Measurements from ENCODE around the gene UMAD1. TPM values are rescaled to one million over a fixed set of nuclear protein-coding genes. Genes with fewer than 3 reads are reported as not detected.

Gene UMAD1
- total and polyA plus RNA-seq, 2 of the 13 experiments (the other 11 are each of a cell fraction or from before 2014, with no cell fraction given): 16.8 to 17.6 TPM

DNA sequence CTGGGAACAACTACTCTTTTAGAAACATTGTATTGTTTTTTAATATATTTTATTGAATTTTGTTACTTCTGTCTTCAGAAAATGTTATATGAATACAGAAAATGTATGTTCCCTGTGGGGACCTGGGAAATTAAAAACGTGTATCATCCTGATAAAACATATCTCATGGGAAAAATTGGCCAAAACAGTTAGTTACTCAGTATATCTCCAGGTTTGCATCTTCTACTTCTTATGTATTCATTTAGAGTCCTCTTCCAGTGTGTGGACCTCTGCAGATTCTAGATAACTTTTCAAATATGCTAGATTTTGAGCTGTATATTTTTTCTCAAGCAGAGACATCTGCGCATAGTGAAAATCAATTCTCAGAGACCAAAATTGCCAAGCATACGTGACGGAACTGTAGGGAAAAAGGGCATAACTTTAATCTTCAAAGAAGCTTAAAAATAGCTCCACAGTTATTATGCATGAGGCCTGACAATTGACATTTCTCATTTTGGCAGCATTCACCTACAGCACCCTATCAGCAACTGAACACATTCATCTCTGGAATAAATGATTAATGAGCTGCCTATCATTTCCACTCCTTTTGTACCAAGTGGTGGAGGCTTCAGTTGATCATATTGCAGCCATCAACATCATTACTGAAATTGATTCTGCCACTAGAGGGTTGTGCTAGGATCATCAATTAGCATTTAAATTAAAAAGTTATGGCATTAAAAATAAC, 26.4 kb upstream of the UMAD1 start:
- no peak overlapping the region for H3K4me3 ChIP-seq (replicated peaks in 1 of 3; ENCODE audit: insufficient read depth in 1 of 3, low read depth in 2 of 3, low read length in 3 of 3)
- DNase-seq (ENCODE audit: low spot score): no peak
- 87% methylated on average over 4 of the region's 4 CpGs for WGBS (ENCODE audit: low lambda C conversion rate)
- H3K9me3 ChIP-seq (ENCODE audit: low read length): no peaks in the 10 kb centered on the region
- no peak for ATAC-seq
- intact Hi-C loops (cut with micrococcal nuclease; ENCODE audit: unreplicated experiment): no loop called here
- FAIRE-seq: no peak
- H4K20me1 ChIP-seq (ENCODE audit: insufficient read depth, low read length): no peaks in the 10 kb centered on the region
- POLR2A ChIA-PET: no interaction called here
- CTCF ChIA-PET (ENCODE audit: low intra/inter-chr PET ratio, low total read pairs): no interaction called here
- no peak for TF ChIP-seq ZFYVE20 (CRISPR knock-in tag; IDR thresholded peaks at IDR 0.05; ENCODE audit: borderline replicate concordance, low read depth)
- TF ChIP-seq, protein P1, sequence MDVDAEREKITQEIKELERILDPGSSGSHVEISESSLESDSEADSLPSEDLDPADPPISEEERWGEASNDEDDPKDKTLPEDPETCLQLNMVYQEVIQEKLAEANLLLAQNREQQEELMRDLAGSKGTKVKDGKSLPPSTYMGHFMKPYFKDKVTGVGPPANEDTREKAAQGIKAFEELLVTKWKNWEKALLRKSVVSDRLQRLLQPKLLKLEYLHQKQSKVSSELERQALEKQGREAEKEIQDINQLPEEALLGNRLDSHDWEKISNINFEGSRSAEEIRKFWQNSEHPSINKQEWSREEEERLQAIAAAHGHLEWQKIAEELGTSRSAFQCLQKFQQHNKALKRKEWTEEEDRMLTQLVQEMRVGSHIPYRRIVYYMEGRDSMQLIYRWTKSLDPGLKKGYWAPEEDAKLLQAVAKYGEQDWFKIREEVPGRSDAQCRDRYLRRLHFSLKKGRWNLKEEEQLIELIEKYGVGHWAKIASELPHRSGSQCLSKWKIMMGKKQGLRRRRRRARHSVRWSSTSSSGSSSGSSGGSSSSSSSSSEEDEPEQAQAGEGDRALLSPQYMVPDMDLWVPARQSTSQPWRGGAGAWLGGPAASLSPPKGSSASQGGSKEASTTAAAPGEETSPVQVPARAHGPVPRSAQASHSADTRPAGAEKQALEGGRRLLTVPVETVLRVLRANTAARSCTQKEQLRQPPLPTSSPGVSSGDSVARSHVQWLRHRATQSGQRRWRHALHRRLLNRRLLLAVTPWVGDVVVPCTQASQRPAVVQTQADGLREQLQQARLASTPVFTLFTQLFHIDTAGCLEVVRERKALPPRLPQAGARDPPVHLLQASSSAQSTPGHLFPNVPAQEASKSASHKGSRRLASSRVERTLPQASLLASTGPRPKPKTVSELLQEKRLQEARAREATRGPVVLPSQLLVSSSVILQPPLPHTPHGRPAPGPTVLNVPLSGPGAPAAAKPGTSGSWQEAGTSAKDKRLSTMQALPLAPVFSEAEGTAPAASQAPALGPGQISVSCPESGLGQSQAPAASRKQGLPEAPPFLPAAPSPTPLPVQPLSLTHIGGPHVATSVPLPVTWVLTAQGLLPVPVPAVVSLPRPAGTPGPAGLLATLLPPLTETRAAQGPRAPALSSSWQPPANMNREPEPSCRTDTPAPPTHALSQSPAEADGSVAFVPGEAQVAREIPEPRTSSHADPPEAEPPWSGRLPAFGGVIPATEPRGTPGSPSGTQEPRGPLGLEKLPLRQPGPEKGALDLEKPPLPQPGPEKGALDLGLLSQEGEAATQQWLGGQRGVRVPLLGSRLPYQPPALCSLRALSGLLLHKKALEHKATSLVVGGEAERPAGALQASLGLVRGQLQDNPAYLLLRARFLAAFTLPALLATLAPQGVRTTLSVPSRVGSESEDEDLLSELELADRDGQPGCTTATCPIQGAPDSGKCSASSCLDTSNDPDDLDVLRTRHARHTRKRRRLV (CRISPR knock-in tag; IDR thresholded peaks at IDR 0.05): no peak
- TF ChIP-seq, protein P2, sequence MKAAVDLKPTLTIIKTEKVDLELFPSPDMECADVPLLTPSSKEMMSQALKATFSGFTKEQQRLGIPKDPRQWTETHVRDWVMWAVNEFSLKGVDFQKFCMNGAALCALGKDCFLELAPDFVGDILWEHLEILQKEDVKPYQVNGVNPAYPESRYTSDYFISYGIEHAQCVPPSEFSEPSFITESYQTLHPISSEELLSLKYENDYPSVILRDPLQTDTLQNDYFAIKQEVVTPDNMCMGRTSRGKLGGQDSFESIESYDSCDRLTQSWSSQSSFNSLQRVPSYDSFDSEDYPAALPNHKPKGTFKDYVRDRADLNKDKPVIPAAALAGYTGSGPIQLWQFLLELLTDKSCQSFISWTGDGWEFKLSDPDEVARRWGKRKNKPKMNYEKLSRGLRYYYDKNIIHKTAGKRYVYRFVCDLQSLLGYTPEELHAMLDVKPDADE (CRISPR knock-in tag; IDR thresholded peaks at IDR 0.05): no peak
- no peak for TF ChIP-seq ZEB1 (IDR thresholded peaks at IDR 0.05; ENCODE audit: insufficient replicate concordance, low read depth)
- no peak for TF ChIP-seq CBX5 (CRISPR knock-in tag; IDR thresholded peaks at IDR 0.05; ENCODE audit: borderline replicate concordance)
- no TSS peak for BruUV-seq (replicated peaks)
- H2AFZ ChIP-seq (ENCODE audit: low read length): no peak overlapping the region
- H3K4me1 ChIP-seq (ENCODE audit: insufficient read depth, low read length): no peaks in the 10 kb centered on the region
- no peak overlapping the region for H3K27ac ChIP-seq (ENCODE audit: extremely low read length, insufficient read depth, low read length)
- no peak overlapping the region for H3K9ac ChIP-seq (ENCODE audit: insufficient read depth, low read depth, low read length)
- H3K4me2 ChIP-seq (ENCODE audit: low read depth, low read length): no peak overlapping the region
- H3K79me2 ChIP-seq (ENCODE audit: insufficient read depth, low read length): no peaks in the 10 kb centered on the region
- H3K36me3 ChIP-seq (replicated peaks in 1 of 2; ENCODE audit: control insufficient read depth in 1 of 2, insufficient read depth in 2 of 2, low read length in 2 of 2): no peaks in the 10 kb centered on the region; a peak in 1 of 5 replicates
- H3K27me3 ChIP-seq (ENCODE audit: control insufficient read depth in 1 of 2, insufficient read depth in 2 of 2, low read length in 2 of 2): no peaks in the 10 kb centered on the region
- in situ Hi-C loops (cut with HindIII; ENCODE audit: extremely low pct_ligation_motif_present, low pct_unique_long_range_greater_than_20kb): no loop called here
